Chondrocyte (in vitro differentiated cells): Measurements from ENCODE around the gene UBE2M. TPM values are rescaled to one million over a fixed set of nuclear protein-coding genes. Genes with fewer than 3 reads are reported as not detected.

Experiments
- DNase-seq: peaks from one replicate; pipeline ENCODE4 v3.0.0; 2021; ENCODE audit warnings: mixed read lengths, low spot score
- H3K27ac Mint-ChIP-seq: one replicate; pipeline ENCODE4 v1.8.0; 2021; ENCODE audit warnings: mild to moderate bottlenecking, moderate library complexity, mixed read lengths; ENCODE audit not compliant: unreplicated experiment
- H3K27me3 Mint-ChIP-seq: 2 replicates; pipeline ENCODE4 v1.8.0; 2021; ENCODE audit warnings: low read depth, mixed read lengths
- H3K36me3 Mint-ChIP-seq: 2 replicates; pipeline ENCODE4 v1.8.0; 2021; ENCODE audit warnings: low read depth, mixed read lengths
- H3K4me1 Mint-ChIP-seq: 2 replicates; pipeline ENCODE4 v1.8.0; 2021; ENCODE audit warnings: low read depth, mild to moderate bottlenecking, mixed read lengths
- H3K4me3 Mint-ChIP-seq: one replicate; pipeline ENCODE4 v1.8.0; 2021; ENCODE audit warnings: mild to moderate bottlenecking, moderate library complexity, mixed read lengths; ENCODE audit not compliant: unreplicated experiment
- H3K9me3 Mint-ChIP-seq: 2 replicates; pipeline ENCODE4 v1.8.0; 2021; ENCODE audit warnings: low read depth, mixed read lengths
- total RNA-seq: library from RNA; stranded (reverse); gene quantifications from 3 replicates; pipeline ENCODE4 v1.2.1, GENCODE V29; 2021
- TF ChIP-seq, protein P1 (sequence below): fragments of 200-600 bp; sonication (generic); IDR thresholded peaks from 2 replicates; pipeline ENCODE4 v1.5.0; 2021; ENCODE audit warnings: antibody characterized with exemption, mild to moderate bottlenecking, moderate library complexity

The UBE2M gene
- total RNA-seq, 1 donor from 2014 or later: 70.3 TPM

DNA sequence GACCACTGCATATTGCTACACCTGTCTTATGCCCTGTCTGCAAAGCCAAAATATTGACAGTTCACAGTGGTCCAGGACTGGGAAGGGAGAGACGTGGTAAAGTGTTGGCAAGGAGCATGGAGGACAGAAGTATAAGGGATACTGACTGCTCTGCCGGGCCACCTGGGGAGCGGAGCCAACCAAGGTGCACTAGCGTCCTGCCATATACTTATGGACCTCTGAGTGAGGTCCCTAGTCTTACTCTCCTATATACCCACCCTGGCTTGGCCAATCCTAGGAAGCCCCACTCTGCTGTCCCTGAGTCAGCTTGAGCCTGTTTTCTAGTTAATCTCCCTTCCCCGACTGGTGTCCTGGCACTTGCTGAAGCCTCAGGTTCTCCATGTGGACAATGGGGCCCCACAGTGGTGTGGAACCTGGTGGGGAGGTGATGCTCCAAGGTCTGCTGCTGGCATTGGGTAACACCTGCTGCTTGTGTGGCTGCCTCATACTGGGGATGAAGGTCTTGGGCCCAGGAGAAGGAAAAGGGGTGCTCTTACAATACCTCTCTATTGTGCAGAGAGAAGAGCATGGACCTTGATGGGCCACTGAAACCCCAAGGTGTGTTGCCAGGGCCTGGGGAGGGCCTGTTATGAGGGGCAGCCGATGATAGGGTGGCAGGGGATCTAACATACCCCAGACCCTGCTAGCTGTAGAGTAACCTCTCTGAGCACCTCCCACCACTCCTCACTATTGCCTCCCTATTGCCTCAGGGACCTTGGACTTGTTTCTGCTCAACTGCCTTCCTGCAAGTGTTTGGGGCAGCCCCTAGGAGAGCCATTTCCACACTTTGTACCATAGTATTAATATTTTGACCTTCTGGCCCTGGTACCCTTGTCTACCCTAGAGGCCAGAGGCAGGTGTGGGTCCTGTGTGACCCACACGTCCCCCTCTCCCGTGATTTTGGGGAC lies 21.3 kb downstream of the UBE2M start:
- DNase-seq: peak; percentile 55
- H3K4me3 Mint-ChIP-seq: no peak overlapping the region
- peaks cover 12% of the 10 kb centered on the region for H3K27me3 Mint-ChIP-seq
- no peaks in the 10 kb centered on the region for H3K9me3 Mint-ChIP-seq
- H3K4me1 Mint-ChIP-seq: peaks cover 3% of the 10 kb centered on the region
- H3K27ac Mint-ChIP-seq: no peak overlapping the region
- TF ChIP-seq, protein P1, sequence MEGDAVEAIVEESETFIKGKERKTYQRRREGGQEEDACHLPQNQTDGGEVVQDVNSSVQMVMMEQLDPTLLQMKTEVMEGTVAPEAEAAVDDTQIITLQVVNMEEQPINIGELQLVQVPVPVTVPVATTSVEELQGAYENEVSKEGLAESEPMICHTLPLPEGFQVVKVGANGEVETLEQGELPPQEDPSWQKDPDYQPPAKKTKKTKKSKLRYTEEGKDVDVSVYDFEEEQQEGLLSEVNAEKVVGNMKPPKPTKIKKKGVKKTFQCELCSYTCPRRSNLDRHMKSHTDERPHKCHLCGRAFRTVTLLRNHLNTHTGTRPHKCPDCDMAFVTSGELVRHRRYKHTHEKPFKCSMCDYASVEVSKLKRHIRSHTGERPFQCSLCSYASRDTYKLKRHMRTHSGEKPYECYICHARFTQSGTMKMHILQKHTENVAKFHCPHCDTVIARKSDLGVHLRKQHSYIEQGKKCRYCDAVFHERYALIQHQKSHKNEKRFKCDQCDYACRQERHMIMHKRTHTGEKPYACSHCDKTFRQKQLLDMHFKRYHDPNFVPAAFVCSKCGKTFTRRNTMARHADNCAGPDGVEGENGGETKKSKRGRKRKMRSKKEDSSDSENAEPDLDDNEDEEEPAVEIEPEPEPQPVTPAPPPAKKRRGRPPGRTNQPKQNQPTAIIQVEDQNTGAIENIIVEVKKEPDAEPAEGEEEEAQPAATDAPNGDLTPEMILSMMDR: no peak
- H3K36me3 Mint-ChIP-seq: no peaks in the 10 kb centered on the region

DNA sequence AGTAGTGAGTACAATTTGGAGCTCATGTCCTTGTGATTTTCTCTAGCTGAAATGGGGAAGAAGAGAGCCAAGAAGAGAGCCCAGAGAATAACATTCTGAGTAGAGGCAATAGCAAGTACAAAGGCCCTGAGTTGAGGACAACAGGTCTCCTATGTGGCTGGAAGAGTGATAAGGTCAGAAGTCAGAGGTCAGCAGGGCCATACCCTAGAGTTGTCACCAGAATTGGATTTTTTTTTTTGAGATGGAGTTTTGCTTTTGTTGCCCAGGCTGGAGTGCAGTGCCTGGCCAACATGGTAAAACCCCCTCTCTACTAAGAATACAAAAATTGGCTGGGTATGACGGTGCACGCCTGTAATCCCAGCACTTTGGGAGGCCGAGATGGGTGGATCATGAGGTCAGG lies 22.6 kb downstream of the UBE2M start:
- H3K4me1 Mint-ChIP-seq: peaks cover 3% of the 10 kb centered on the region
- H3K27me3 Mint-ChIP-seq: peaks cover 19% of the 10 kb centered on the region
- H3K4me3 Mint-ChIP-seq: no peak overlapping the region
- TF ChIP-seq, protein P1: no peak
- H3K27ac Mint-ChIP-seq: no peak overlapping the region
- DNase-seq: no peak
- no peaks in the 10 kb centered on the region for H3K9me3 Mint-ChIP-seq
- no peaks in the 10 kb centered on the region for H3K36me3 Mint-ChIP-seq

DNA sequence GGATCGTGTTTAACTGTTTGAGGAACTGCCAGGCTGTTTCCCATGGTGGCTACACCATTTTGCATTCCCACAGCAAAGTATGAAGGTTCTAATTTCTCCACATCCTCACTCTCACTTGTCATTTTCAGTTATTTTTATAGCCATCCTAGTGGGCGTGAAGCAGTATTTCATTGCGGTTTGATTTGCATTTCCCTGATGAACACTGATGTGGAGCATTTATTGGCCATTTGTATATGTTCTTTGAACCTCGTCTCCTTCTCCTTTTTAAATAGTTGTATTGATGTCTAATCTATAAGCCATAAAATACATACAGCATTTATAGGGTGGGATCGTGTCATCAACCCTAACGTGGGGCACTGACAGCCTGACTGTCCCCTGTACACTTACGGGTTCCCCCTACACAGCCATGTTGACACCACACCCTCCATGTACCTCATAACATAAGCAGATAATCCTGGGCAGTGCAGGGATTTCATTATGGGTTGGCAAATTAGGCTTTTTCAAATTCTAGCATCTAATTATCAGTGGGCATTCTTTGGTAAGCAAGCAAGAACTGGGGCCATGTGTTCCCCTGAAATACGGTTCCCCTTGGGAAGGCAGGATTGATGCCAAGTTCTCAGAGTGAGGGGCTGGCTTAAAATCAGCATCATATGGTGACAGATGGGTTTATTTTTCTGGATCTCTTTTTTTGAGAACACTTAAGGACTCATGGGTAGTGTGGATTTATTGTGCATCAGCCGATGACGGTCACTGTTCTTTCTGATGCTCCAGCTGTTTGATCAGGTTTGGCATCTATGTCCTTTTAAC lies 27.2 kb downstream of the UBE2M start:
- no peaks in the 10 kb centered on the region for H3K4me1 Mint-ChIP-seq
- H3K27ac Mint-ChIP-seq: no peak overlapping the region
- TF ChIP-seq, protein P1: no peak
- H3K4me3 Mint-ChIP-seq: no peak overlapping the region
- H3K9me3 Mint-ChIP-seq: no peaks in the 10 kb centered on the region
- DNase-seq: no peak
- H3K36me3 Mint-ChIP-seq: no peaks in the 10 kb centered on the region
- H3K27me3 Mint-ChIP-seq: peaks cover 23% of the 10 kb centered on the region

DNA sequence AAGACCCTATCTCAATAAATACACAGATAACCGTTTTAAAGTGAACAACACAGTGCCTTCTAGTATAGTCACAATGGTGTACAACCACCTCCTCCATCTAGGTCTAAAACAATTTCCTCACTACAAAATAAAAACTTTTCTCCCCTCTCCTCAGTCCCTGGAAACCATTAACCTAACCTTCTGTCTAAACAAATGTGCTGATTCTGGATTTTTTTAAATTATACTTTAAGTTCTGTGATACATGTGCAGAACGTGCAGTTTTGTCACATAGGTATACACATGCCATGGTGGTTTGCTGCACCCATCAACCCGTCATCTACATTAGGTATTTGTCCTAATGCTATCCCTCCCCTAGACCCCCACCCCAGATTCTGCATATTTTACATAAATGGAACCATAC lies 29.0 kb downstream of the UBE2M start:
- H3K27ac Mint-ChIP-seq: no peak overlapping the region
- no peaks in the 10 kb centered on the region for H3K4me1 Mint-ChIP-seq

DNA sequence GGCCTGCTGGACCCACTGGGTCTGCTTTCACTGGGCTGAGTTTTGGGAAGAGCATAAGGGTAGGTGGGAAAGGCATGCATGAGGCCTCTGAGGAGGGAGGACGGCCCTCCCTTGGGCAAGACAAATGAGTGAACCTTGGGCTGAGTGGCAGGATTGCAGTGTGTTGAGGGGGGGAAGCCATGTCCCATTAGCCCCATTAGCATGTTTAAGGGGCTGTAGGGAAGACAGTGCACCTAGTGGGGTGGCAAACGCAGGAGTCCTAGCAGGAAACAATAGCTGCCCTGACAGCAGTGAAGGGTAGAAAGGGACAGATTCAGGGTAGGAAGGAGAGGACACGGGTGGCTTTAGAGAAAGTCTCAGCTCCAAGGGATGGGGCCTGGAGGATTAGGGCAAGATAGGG lies 35.7 kb downstream of the UBE2M start:
- H3K27me3 Mint-ChIP-seq: no peaks in the 10 kb centered on the region
- DNase-seq: no peak

More for the DNA sequence above, 29.0 kb downstream of the UBE2M start:
- Mint-ChIP-seq H3K27me3 (peaks cover 23% of the 10 kb centered on the region), H3K9me3 (no peaks in the 10 kb centered on the region), H3K4me3 (no peak overlapping the region), H3K36me3 (no peaks in the 10 kb centered on the region)
- DNase-seq: no peak
- TF ChIP-seq, protein P1: no peak

More for the DNA sequence above, 35.7 kb downstream of the UBE2M start:
- TF ChIP-seq, protein P1: no peak
- Mint-ChIP-seq H3K4me3 (no peak overlapping the region), H3K4me1 (peaks cover 22% of the 10 kb centered on the region), H3K36me3 (no peaks in the 10 kb centered on the region), H3K27ac (no peak overlapping the region), H3K9me3 (no peaks in the 10 kb centered on the region)
